Measurements from ENCODE around the gene ELFN2. TPM values are rescaled to one million over a fixed set of nuclear protein-coding genes. Genes with fewer than 3 reads are reported as not detected.

The ELFN2 gene
- total RNA-seq, 2 experiments from 2014 or later = 0.26 to 0.47 TPM

DNA sequence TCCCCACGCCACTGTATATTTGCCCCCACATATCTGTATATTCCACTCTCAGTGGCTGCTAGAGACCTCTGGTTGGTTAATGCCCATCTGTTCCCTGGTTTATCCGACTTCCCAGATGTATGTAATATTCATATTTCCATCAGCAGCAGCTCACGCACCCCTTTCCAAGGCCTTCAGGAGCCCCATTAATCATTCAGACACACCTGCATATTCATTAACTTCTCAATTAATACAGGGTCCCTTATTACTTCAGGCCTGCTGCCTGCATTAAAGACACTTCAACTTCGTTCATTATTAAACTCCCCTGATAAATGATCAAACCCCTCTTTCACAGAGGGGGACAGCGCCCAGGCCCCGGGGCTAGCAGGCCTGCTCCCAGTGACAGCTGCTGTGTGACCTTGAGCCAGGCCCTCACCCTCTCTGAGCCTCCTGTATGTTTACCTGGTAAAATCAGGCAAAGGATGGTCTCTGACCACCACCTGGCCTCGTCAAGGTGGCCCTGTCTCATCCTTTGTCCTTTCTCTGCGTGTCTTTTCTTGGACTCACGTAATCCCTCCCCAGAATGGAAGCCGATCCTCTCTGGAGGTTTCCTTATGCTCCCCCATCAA is 34.5 kb downstream of the ELFN2 start:
- POLR2A ChIA-PET = no interaction called here
- ATAC-seq (ENCODE audit: low read depth) = no peak
- Mint-ChIP-seq H3K36me3 (no peaks in the 10 kb centered on the region), H3K9me3 (no peaks in the 10 kb centered on the region), H3K4me3 (no peak overlapping the region), H3K4me1 (peaks cover 2% of the 10 kb centered on the region), H3K27ac (no peak overlapping the region), H3K27me3 (peaks cover 5% of the 10 kb centered on the region)
- no peak for DNase-seq

- DNase-seq (no peak), ATAC-seq (ENCODE audit: low read depth) (no peak)
- no peaks in the 10 kb centered on the region for H3K9me3 Mint-ChIP-seq
- POLR2A ChIA-PET = no interaction called here
- H3K4me1 Mint-ChIP-seq = peaks cover 2% of the 10 kb centered on the region
- H3K27ac Mint-ChIP-seq = no peak overlapping the region
- no peak overlapping the region for H3K4me3 Mint-ChIP-seq
- H3K27me3 Mint-ChIP-seq = peaks cover 4% of the 10 kb centered on the region
- H3K36me3 Mint-ChIP-seq = no peaks in the 10 kb centered on the region
Measured at GRCh38 chr22:37391702-37392101, 35.6 kb downstream of the ELFN2 start.

DNA sequence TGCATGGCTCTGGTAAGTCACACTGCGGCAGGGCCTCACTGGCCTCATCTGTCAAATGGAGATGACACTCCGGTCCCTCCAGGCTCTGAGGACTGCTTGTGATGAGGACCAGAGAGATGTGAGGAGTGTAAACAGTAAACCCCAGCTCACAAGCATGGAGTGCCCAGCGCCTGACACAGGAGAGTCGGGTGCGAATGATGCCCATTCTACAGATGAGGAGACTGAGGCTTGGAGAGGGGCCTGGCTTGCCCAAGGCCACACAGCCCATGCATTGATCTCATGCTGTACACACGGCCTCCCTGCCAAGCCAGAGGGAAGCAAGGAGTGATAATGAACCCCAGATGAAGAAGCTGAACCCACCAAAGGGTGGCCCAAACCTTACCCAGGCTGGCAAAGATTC is 37.2 kb downstream of the ELFN2 start:
- no peak for ATAC-seq (ENCODE audit: low read depth)
- peaks cover 2% of the 10 kb centered on the region for H3K27me3 Mint-ChIP-seq
- no peaks in the 10 kb centered on the region for H3K9me3 Mint-ChIP-seq
- H3K27ac Mint-ChIP-seq = no peak overlapping the region
- DNase-seq = no peak
- H3K36me3 Mint-ChIP-seq = no peaks in the 10 kb centered on the region
- POLR2A ChIA-PET = no interaction called here
- no peaks in the 10 kb centered on the region for H3K4me1 Mint-ChIP-seq
- H3K4me3 Mint-ChIP-seq = no peak overlapping the region

DNA sequence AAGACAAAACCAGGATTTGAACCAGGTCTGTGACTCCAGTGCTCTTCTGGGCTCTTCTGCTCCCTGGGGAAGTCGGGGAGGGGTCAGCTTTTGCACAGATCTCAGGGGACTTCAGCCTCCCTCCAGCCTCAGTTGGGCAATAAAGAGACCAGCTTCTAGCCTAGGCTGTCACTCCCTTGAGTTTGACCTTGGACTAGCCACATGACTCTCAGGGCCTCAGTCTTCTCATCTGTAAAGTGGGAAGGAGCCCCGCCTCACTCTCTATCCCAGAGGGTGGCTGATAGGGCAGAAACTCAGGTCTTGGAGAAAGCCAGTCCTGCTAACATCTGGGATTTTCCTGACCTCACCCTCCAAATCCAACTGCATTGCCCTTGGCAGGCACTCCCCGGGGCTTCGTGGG is 38.7 kb downstream of the ELFN2 start:
- H3K4me1 Mint-ChIP-seq = no peaks in the 10 kb centered on the region
- POLR2A ChIA-PET = interaction anchor here (1.2 kb wide), 1 partner anchor 24 kb away, joined by 4 read pairs; no protein-coding TSS in a partner anchor
- ATAC-seq (ENCODE audit: low read depth) = no peak
- no peaks in the 10 kb centered on the region for H3K9me3 Mint-ChIP-seq
- no peak overlapping the region for H3K27ac Mint-ChIP-seq
- peaks cover 2% of the 10 kb centered on the region for H3K27me3 Mint-ChIP-seq
- no peak for DNase-seq
- H3K4me3 Mint-ChIP-seq = no peak overlapping the region
- H3K36me3 Mint-ChIP-seq = no peaks in the 10 kb centered on the region

GRCh38 chr22:37387793-37388192 is 39.5 kb downstream of the ELFN2 start:
- no peak overlapping the region for H3K4me3 Mint-ChIP-seq
- H3K4me1 Mint-ChIP-seq = no peaks in the 10 kb centered on the region
- POLR2A ChIA-PET = no interaction called here

GRCh38 chr22:37386441-37386840 is 40.8 kb downstream of the ELFN2 start:
- Mint-ChIP-seq H3K4me1 (no peaks in the 10 kb centered on the region), H3K9me3 (no peaks in the 10 kb centered on the region), H3K27me3 (peaks cover 2% of the 10 kb centered on the region), H3K4me3 (no peak overlapping the region), H3K36me3 (no peaks in the 10 kb centered on the region), H3K27ac (no peak overlapping the region)
- POLR2A ChIA-PET = no interaction called here
- no peak for ATAC-seq (ENCODE audit: low read depth)
- no peak for DNase-seq

More at GRCh38 chr22:37387793-37388192, 39.5 kb downstream of the ELFN2 start:
- DNase-seq = no peak
- no peaks in the 10 kb centered on the region for H3K36me3 Mint-ChIP-seq
- H3K27me3 Mint-ChIP-seq = peaks cover 2% of the 10 kb centered on the region
- no peak for ATAC-seq (ENCODE audit: low read depth)
- H3K9me3 Mint-ChIP-seq = no peaks in the 10 kb centered on the region
- no peak overlapping the region for H3K27ac Mint-ChIP-seq

GRCh38 chr22:37384691-37385090 is 42.6 kb downstream of the ELFN2 start:
- no peak for DNase-seq

DNA sequence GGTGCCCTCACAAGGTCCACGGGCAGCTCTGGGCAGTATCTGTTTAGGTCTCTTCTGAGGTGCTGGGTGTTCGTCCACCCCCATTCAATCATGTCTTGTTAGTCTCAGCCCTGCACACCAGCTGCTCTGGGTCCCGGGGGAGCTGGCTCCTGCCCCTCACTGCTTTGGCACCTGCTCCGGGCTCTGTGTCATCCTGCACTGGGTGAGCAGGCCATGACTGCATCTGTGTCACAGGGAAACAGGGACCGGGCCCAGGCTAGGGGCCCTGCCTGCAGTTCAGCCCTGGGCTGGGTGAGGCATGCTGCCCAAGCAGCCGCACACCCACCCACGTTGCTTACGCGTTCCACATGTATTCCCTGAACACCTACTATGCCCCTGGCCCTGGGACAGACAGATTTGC is 43.9 kb downstream of the ELFN2 start:
- ATAC-seq (ENCODE audit: low read depth) (no peak), DNase-seq (no peak)
- no peak overlapping the region for H3K4me3 Mint-ChIP-seq
- H3K4me1 Mint-ChIP-seq = no peaks in the 10 kb centered on the region
- no peaks in the 10 kb centered on the region for H3K9me3 Mint-ChIP-seq
- POLR2A ChIA-PET = no interaction called here
- H3K27ac Mint-ChIP-seq = no peak overlapping the region
- no peaks in the 10 kb centered on the region for H3K36me3 Mint-ChIP-seq
- peaks cover 8% of the 10 kb centered on the region for H3K27me3 Mint-ChIP-seq

More at GRCh38 chr22:37384691-37385090, 42.6 kb downstream of the ELFN2 start:
- H3K4me1 Mint-ChIP-seq = no peaks in the 10 kb centered on the region
- no peak overlapping the region for H3K4me3 Mint-ChIP-seq
- no peak for ATAC-seq (ENCODE audit: low read depth)
- H3K36me3 Mint-ChIP-seq = no peaks in the 10 kb centered on the region
- POLR2A ChIA-PET = no interaction called here
- H3K27ac Mint-ChIP-seq = no peak overlapping the region
- no peaks in the 10 kb centered on the region for H3K9me3 Mint-ChIP-seq
- H3K27me3 Mint-ChIP-seq = peaks cover 3% of the 10 kb centered on the region

- H3K27me3 Mint-ChIP-seq = peaks cover 6% of the 10 kb centered on the region
- H3K9me3 Mint-ChIP-seq = no peaks in the 10 kb centered on the region
- no peak for ATAC-seq (ENCODE audit: low read depth)
- H3K4me3 Mint-ChIP-seq = no peak overlapping the region
- H3K36me3 Mint-ChIP-seq = no peaks in the 10 kb centered on the region
- POLR2A ChIA-PET = interaction anchor here (0.7 kb wide), 1 partner anchor 1677 kb away, joined by 3 read pairs; no protein-coding TSS in a partner anchor
- no peak for DNase-seq
- no peak overlapping the region for H3K27ac Mint-ChIP-seq
- no peaks in the 10 kb centered on the region for H3K4me1 Mint-ChIP-seq
Measured at GRCh38 chr22:37381489-37381888, 45.8 kb downstream of the ELFN2 start.

DNA sequence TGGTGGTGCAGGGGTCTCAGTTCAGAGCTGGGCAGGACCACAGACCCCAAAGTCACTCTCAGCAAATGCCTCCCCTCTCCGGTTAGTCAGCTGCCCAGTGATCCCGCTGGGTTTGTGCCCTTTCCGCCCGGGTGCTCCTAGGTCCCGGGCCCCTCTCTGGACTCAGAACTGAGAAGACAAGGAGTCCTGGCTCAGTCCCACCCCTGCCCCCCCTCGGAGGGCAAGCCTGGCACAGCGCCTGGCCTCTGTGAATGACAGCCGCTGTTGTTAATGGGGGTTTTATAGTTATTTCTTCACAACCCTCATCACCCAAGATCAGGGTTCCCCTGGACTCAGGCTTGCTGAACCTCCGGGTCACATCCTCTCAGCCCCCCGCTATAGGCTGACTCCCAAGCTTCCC is 47.6 kb downstream of the ELFN2 start:
- POLR2A ChIA-PET = interaction anchor here (1.2 kb wide), 1 partner anchor 76 kb away, joined by 3 read pairs; no protein-coding TSS in a partner anchor
- Mint-ChIP-seq H3K27ac (no peak overlapping the region), H3K4me1 (no peaks in the 10 kb centered on the region), H3K9me3 (no peaks in the 10 kb centered on the region), H3K27me3 (peaks cover 9% of the 10 kb centered on the region), H3K4me3 (no peak overlapping the region), H3K36me3 (no peaks in the 10 kb centered on the region)
- ATAC-seq (ENCODE audit: low read depth) (no peak), DNase-seq (no peak)

DNA sequence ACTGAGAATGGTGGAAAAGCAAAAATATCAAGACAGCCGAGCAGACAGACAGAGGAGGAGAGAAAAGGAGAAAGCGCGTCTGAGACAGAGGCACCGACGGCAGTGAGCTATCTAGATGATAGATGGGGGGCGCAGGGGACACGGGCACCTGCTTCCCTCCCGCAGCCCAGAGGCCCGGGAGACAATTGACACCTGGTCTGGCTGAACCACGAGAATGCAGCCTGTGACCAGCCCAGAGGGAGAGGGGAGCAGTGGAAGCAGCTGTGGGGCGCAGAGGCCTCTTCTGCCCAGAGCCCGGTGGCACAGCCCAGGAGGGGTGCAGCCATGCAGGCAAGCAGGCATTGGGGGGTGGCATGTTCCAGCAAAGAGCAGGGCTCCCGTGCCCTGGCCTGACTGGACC is 48.2 kb downstream of the ELFN2 start:
- H3K36me3 Mint-ChIP-seq = no peaks in the 10 kb centered on the region
- no peak overlapping the region for H3K4me3 Mint-ChIP-seq

GRCh38 chr22:37378642-37379058 is 48.6 kb downstream of the ELFN2 start:
- no peaks in the 10 kb centered on the region for H3K9me3 Mint-ChIP-seq
- ATAC-seq (ENCODE audit: low read depth) (no peak), DNase-seq (no peak)
- H3K27ac Mint-ChIP-seq = no peak overlapping the region
- no peaks in the 10 kb centered on the region for H3K36me3 Mint-ChIP-seq
- POLR2A ChIA-PET = no interaction called here
- peaks cover 9% of the 10 kb centered on the region for H3K27me3 Mint-ChIP-seq
- H3K4me3 Mint-ChIP-seq = no peak overlapping the region
- no peaks in the 10 kb centered on the region for H3K4me1 Mint-ChIP-seq

More for the DNA sequence above, 48.2 kb downstream of the ELFN2 start:
- Mint-ChIP-seq H3K27ac (no peak overlapping the region), H3K27me3 (peaks cover 9% of the 10 kb centered on the region), H3K4me1 (no peaks in the 10 kb centered on the region), H3K9me3 (no peaks in the 10 kb centered on the region)
- no peak for ATAC-seq (ENCODE audit: low read depth)
- POLR2A ChIA-PET = interaction anchor here (1.2 kb wide), 1 partner anchor 75 kb away, joined by 3 read pairs; no protein-coding TSS in a partner anchor
- DNase-seq = no peak

DNA sequence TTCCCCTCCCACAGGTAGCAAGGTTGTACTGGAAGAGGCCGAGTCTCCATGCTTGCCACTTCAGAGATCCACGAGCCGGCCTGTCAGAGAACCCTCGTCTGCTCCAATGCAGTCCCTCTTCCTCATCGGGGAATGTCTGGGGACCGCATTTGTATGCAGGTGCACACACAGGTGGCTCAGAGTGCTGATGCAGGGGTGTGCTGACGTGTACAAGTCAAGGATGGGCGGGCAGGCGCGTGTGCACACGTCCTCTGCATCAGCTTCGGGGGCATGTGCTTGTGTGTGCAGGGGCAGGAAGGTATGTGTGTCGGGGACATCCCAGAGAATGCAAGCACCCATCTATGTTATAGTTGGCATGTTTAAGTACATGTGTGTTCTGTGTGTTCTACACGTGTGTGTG is 49.4 kb downstream of the ELFN2 start:
- POLR2A ChIA-PET = no interaction called here
- ATAC-seq (ENCODE audit: low read depth) = no peak
- Mint-ChIP-seq H3K27ac (no peak overlapping the region), H3K36me3 (no peaks in the 10 kb centered on the region), H3K4me3 (no peak overlapping the region), H3K9me3 (no peaks in the 10 kb centered on the region), H3K27me3 (peaks cover 9% of the 10 kb centered on the region), H3K4me1 (no peaks in the 10 kb centered on the region)
- DNase-seq = no peak

GRCh38 chr22:37377138-37377537 is 50.1 kb downstream of the ELFN2 start:
- Mint-ChIP-seq H3K27me3 (peaks cover 9% of the 10 kb centered on the region), H3K36me3 (no peaks in the 10 kb centered on the region), H3K27ac (no peak overlapping the region), H3K4me1 (no peaks in the 10 kb centered on the region), H3K9me3 (no peaks in the 10 kb centered on the region), H3K4me3 (no peak overlapping the region)
- ATAC-seq (ENCODE audit: low read depth) (no peak), DNase-seq (no peak)
- POLR2A ChIA-PET = no interaction called here

Measured in activated naive CD8-positive, alpha-beta T cell treated with anti-CD3 and anti-CD28 coated beads, Interleukin-2, amount 10 ng/mL, durations not matched to agents 7 days and 5 days (primary cell).